GM21786 (cell line): ENCODE results near the gene KHNYN.
A peak's percentile ranks its signal among the peaks of the same experiment; 100 is the strongest.
"Not testable (repeated sequence)": the region's sequence is repeated elsewhere in the genome, so short reads cannot be mapped to it uniquely, and the experiment has no call there.

Experiments used
- ATAC-seq: cut with Tn5 transposase; IDR thresholded peaks from one replicate; pipeline ENCODE4 v1.9.1; 2021; ENCODE audit not compliant: unreplicated experiment

KHNYN gene

GRCh38 chr14:24465805-24466204, 36.1 kb downstream of the KHNYN start:
- ATAC-seq = no peak

- ATAC-seq = not testable (repeated sequence)
Measured at GRCh38 chr14:24470450-24470849, 40.7 kb downstream of the KHNYN start.

GRCh38 chr14:24473211-24473610, 43.5 kb downstream of the KHNYN start:
- ATAC-seq = no peak

GRCh38 chr14:24475261-24475660, 45.5 kb downstream of the KHNYN start:
- no peak for ATAC-seq

GRCh38 chr14:24479999-24480398, 50.2 kb downstream of the KHNYN start:
- ATAC-seq = not testable (repeated sequence)

- peak; percentile 53 for ATAC-seq
Measured at GRCh38 chr14:24481622-24482324, 52.0 kb downstream of the KHNYN start.

- ATAC-seq = not testable (repeated sequence)
Measured at GRCh38 chr14:24482699-24483303, 53.0 kb downstream of the KHNYN start.

- no peak for ATAC-seq
Measured at GRCh38 chr14:24483604-24484252, 54.0 kb downstream of the KHNYN start.
